ENCODE data around the gene UBL5.

GRCh38 chr19:9877780-9878510 is 50.2 kb downstream of the UBL5 start:
- TF ChIP-seq CTCF (conservative IDR thresholded peaks at IDR 0.05; ENCODE audit: low read depth, low read length) (no peak), EZH2phosphoT487 (IDR thresholded peaks at IDR 0.05; ENCODE audit: borderline replicate concordance, low read length) (no peak)

Data from PC-3 (cell line).